ENCODE data around the gene ATF4.

- TF ChIP-seq CTCF (conservative IDR thresholded peaks at IDR 0.05; ENCODE audit: low read length) (no peak), EZH2phosphoT487 (IDR thresholded peaks at IDR 0.05; ENCODE audit: borderline replicate concordance, low read depth, low read length) (no peak)
Measured at GRCh38 chr22:39520226-39521105, at the start of gene ATF4.

Measured in OCI-LY7 (cell line).